ENCODE data around the gene SRGAP1.
"Not testable (repeated sequence)": the region's sequence is repeated elsewhere in the genome, so short reads cannot be mapped to it uniquely, and the experiment has no call there.

Gene SRGAP1

GRCh38 chr12:64103825-64104740 lies 259.6 kb downstream of the SRGAP1 start:
- no peaks in the 10 kb centered on the region for H3K27me3 ChIP-seq (ENCODE audit: control insufficient read depth, insufficient read depth, low read length)
- H3K27ac ChIP-seq (ENCODE audit: low read length): no peak overlapping the region
- no peak for DNase-seq (ENCODE audit: low read depth, low spot score)
- WGBS (ENCODE audit: insufficient coverage, insufficient read length): no CpG with 5 or more reads among the region's 10 CpGs
- H3K36me3 ChIP-seq (ENCODE audit: control insufficient read depth, insufficient read depth, low read length): no peaks in the 10 kb centered on the region
- no peaks in the 10 kb centered on the region for H3K4me1 ChIP-seq (ENCODE audit: control insufficient read depth, insufficient read depth, low read length)
- no peaks in the 10 kb centered on the region for H3K9me3 ChIP-seq (ENCODE audit: control insufficient read depth, insufficient read depth, low read length)
- no peak overlapping the region for H3K4me3 ChIP-seq (ENCODE audit: low read length)

GRCh38 chr12:64105026-64105425 lies 260.5 kb downstream of the SRGAP1 start:
- WGBS (ENCODE audit: insufficient coverage, insufficient read length): no CpG with 5 or more reads among the region's 3 CpGs
- Histone ChIP-seq H3K4me1 (ENCODE audit: control insufficient read depth, insufficient read depth, low read length) (no peaks in the 10 kb centered on the region), H3K36me3 (ENCODE audit: control insufficient read depth, insufficient read depth, low read length) (no peaks in the 10 kb centered on the region), H3K9me3 (ENCODE audit: control insufficient read depth, insufficient read depth, low read length) (no peaks in the 10 kb centered on the region), H3K4me3 (ENCODE audit: low read length) (no peak overlapping the region), H3K27ac (ENCODE audit: low read length) (no peak overlapping the region), H3K27me3 (ENCODE audit: control insufficient read depth, insufficient read depth, low read length) (no peaks in the 10 kb centered on the region)
- DNase-seq (ENCODE audit: low read depth, low spot score): no peak

- no peak overlapping the region for H3K27ac ChIP-seq (ENCODE audit: low read length)
- no peaks in the 10 kb centered on the region for H3K9me3 ChIP-seq (ENCODE audit: control insufficient read depth, insufficient read depth, low read length)
- no peaks in the 10 kb centered on the region for H3K4me1 ChIP-seq (ENCODE audit: control insufficient read depth, insufficient read depth, low read length)
- H3K27me3 ChIP-seq (ENCODE audit: control insufficient read depth, insufficient read depth, low read length): no peaks in the 10 kb centered on the region
- H3K4me3 ChIP-seq (ENCODE audit: low read length): no peak overlapping the region
- H3K36me3 ChIP-seq (ENCODE audit: control insufficient read depth, insufficient read depth, low read length): no peaks in the 10 kb centered on the region
- no CpG with 5 or more reads among the region's 1 CpG for WGBS (ENCODE audit: insufficient coverage, insufficient read length)
- no peak for DNase-seq (ENCODE audit: low read depth, low spot score)
These were observed 263.3 kb downstream of the SRGAP1 start for GRCh38 chr12:64107776-64108175.

GRCh38 chr12:64109706-64110105 lies 265.2 kb downstream of the SRGAP1 start:
- no peak for DNase-seq (ENCODE audit: low read depth, low spot score)
- Histone ChIP-seq H3K4me1 (ENCODE audit: control insufficient read depth, insufficient read depth, low read length) (no peaks in the 10 kb centered on the region), H3K4me3 (ENCODE audit: low read length) (no peak overlapping the region), H3K27me3 (ENCODE audit: control insufficient read depth, insufficient read depth, low read length) (no peaks in the 10 kb centered on the region), H3K27ac (ENCODE audit: low read length) (no peak overlapping the region), H3K9me3 (ENCODE audit: control insufficient read depth, insufficient read depth, low read length) (no peaks in the 10 kb centered on the region), H3K36me3 (ENCODE audit: control insufficient read depth, insufficient read depth, low read length) (no peaks in the 10 kb centered on the region)
- WGBS (ENCODE audit: insufficient coverage, insufficient read length): no CpG with 5 or more reads among the region's 4 CpGs

GRCh38 chr12:64110864-64111263 lies 266.4 kb downstream of the SRGAP1 start:
- no peak for DNase-seq (ENCODE audit: low read depth, low spot score)
- no peak overlapping the region for H3K27ac ChIP-seq (ENCODE audit: low read length)
- H3K36me3 ChIP-seq (ENCODE audit: control insufficient read depth, insufficient read depth, low read length): no peaks in the 10 kb centered on the region
- H3K4me1 ChIP-seq (ENCODE audit: control insufficient read depth, insufficient read depth, low read length): no peaks in the 10 kb centered on the region
- no peaks in the 10 kb centered on the region for H3K27me3 ChIP-seq (ENCODE audit: control insufficient read depth, insufficient read depth, low read length)
- H3K9me3 ChIP-seq (ENCODE audit: control insufficient read depth, insufficient read depth, low read length): no peaks in the 10 kb centered on the region
- no peak overlapping the region for H3K4me3 ChIP-seq (ENCODE audit: low read length)

- H3K4me1 ChIP-seq (ENCODE audit: control insufficient read depth, insufficient read depth, low read length): no peaks in the 10 kb centered on the region; the same call in 1 of the 2 replicates
- no peaks in the 10 kb centered on the region for H3K36me3 ChIP-seq (ENCODE audit: control insufficient read depth, insufficient read depth, low read length)
- H3K9me3 ChIP-seq (ENCODE audit: control insufficient read depth, insufficient read depth, low read length): no peaks in the 10 kb centered on the region
- H3K4me3 ChIP-seq (ENCODE audit: low read length): no peak overlapping the region
- DNase-seq (ENCODE audit: low read depth, low spot score): no peak
- H3K27ac ChIP-seq (ENCODE audit: low read length): no peak overlapping the region
- H3K27me3 ChIP-seq (ENCODE audit: control insufficient read depth, insufficient read depth, low read length): no peaks in the 10 kb centered on the region
- WGBS (ENCODE audit: insufficient coverage, insufficient read length): no CpG with 5 or more reads among the region's 2 CpGs
These were observed 272.5 kb downstream of the SRGAP1 start for GRCh38 chr12:64116969-64117368.

GRCh38 chr12:64120568-64120967 lies 276.1 kb downstream of the SRGAP1 start:
- no peaks in the 10 kb centered on the region for H3K36me3 ChIP-seq (ENCODE audit: control insufficient read depth, insufficient read depth, low read length)
- no peaks in the 10 kb centered on the region for H3K27me3 ChIP-seq (ENCODE audit: control insufficient read depth, insufficient read depth, low read length)

GRCh38 chr12:64121086-64121485 lies 276.6 kb downstream of the SRGAP1 start:
- not testable (repeated sequence) for H3K36me3 ChIP-seq (ENCODE audit: control insufficient read depth, insufficient read depth, low read length); H3K9me3 ChIP-seq (ENCODE audit: control insufficient read depth, insufficient read depth, low read length); H3K27ac ChIP-seq (ENCODE audit: low read length); DNase-seq (ENCODE audit: low read depth, low spot score); H3K4me1 ChIP-seq (ENCODE audit: control insufficient read depth, insufficient read depth, low read length); H3K4me3 ChIP-seq (ENCODE audit: low read length); H3K27me3 ChIP-seq (ENCODE audit: control insufficient read depth, insufficient read depth, low read length)
- no CpG with 5 or more reads among the region's 3 CpGs for WGBS (ENCODE audit: insufficient coverage, insufficient read length)

More at GRCh38 chr12:64120568-64120967, 276.1 kb downstream of the SRGAP1 start:
- Histone ChIP-seq H3K27ac (ENCODE audit: low read length) (no peak overlapping the region), H3K4me3 (ENCODE audit: low read length) (no peak overlapping the region), H3K9me3 (ENCODE audit: control insufficient read depth, insufficient read depth, low read length) (no peaks in the 10 kb centered on the region), H3K4me1 (ENCODE audit: control insufficient read depth, insufficient read depth, low read length) (no peaks in the 10 kb centered on the region; the same call in 1 of the 2 replicates)
- DNase-seq (ENCODE audit: low read depth, low spot score): no peak

GRCh38 chr12:64122154-64122553 lies 277.7 kb downstream of the SRGAP1 start:
- H3K27me3 ChIP-seq (ENCODE audit: control insufficient read depth, insufficient read depth, low read length): no peaks in the 10 kb centered on the region
- H3K27ac ChIP-seq (ENCODE audit: low read length): no peak overlapping the region
- no peak overlapping the region for H3K4me3 ChIP-seq (ENCODE audit: low read length)
- peaks cover 3% of the 10 kb centered on the region; the same call in 1 of the 2 replicates for H3K36me3 ChIP-seq (ENCODE audit: control insufficient read depth, insufficient read depth, low read length)
- DNase-seq (ENCODE audit: low read depth, low spot score): no peak
- no peaks in the 10 kb centered on the region for H3K4me1 ChIP-seq (ENCODE audit: control insufficient read depth, insufficient read depth, low read length)
- no peaks in the 10 kb centered on the region for H3K9me3 ChIP-seq (ENCODE audit: control insufficient read depth, insufficient read depth, low read length)

- H3K27me3 ChIP-seq (ENCODE audit: control insufficient read depth, insufficient read depth, low read length): no peaks in the 10 kb centered on the region
- peaks cover 3% of the 10 kb centered on the region; the same call in 1 of the 2 replicates for H3K36me3 ChIP-seq (ENCODE audit: control insufficient read depth, insufficient read depth, low read length)
- H3K27ac ChIP-seq (ENCODE audit: low read length): no peak overlapping the region
- H3K9me3 ChIP-seq (ENCODE audit: control insufficient read depth, insufficient read depth, low read length): no peaks in the 10 kb centered on the region
- no CpG with 5 or more reads among the region's 2 CpGs for WGBS (ENCODE audit: insufficient coverage, insufficient read length)
- no peaks in the 10 kb centered on the region for H3K4me1 ChIP-seq (ENCODE audit: control insufficient read depth, insufficient read depth, low read length)
- DNase-seq (ENCODE audit: low read depth, low spot score): no peak
- no peak overlapping the region for H3K4me3 ChIP-seq (ENCODE audit: low read length)
These were observed 278.5 kb downstream of the SRGAP1 start for GRCh38 chr12:64122995-64123394.

GRCh38 chr12:64123448-64123847 lies 278.9 kb downstream of the SRGAP1 start:
- WGBS (ENCODE audit: insufficient coverage, insufficient read length): no CpG with 5 or more reads among the region's 1 CpG
- Histone ChIP-seq H3K36me3 (ENCODE audit: control insufficient read depth, insufficient read depth, low read length) (peaks cover 3% of the 10 kb centered on the region; the same call in 1 of the 2 replicates), H3K27ac (ENCODE audit: low read length) (no peak overlapping the region), H3K4me1 (ENCODE audit: control insufficient read depth, insufficient read depth, low read length) (no peaks in the 10 kb centered on the region), H3K9me3 (ENCODE audit: control insufficient read depth, insufficient read depth, low read length) (no peaks in the 10 kb centered on the region), H3K4me3 (ENCODE audit: low read length) (no peak overlapping the region), H3K27me3 (ENCODE audit: control insufficient read depth, insufficient read depth, low read length) (no peaks in the 10 kb centered on the region)
- DNase-seq (ENCODE audit: low read depth, low spot score): no peak
